Measurements from ENCODE around the gene CACNA1I.
"Not testable (repeated sequence)": the region's sequence is repeated elsewhere in the genome, so short reads cannot be mapped to it uniquely, and the experiment has no call there.

CACNA1I gene

GRCh38 chr22:39724390-39724789, 153.8 kb downstream of the CACNA1I start:
- DNase-seq: no peak

DNA sequence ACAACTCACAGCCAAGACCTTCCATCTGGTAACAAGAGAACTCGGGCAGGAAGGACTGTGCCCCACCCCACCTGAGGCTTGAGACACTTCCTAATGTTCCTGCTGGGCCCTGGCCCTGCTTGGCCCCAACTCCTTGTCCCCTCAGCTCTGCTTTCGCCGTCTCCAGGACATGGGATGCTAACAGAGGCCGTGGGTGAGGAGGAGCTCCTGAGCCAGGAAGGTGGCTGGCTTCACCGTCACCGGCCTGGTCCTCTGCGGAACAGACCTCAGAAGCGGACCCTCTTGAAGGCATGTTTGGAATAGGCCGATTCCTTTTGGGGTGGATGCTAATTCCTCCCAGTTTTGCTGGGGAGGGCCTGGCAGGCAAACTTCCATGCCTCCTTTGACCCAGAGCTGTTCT, 154.3 kb downstream of the CACNA1I start:
- DNase-seq: no peak

- DNase-seq: no peak
Measured at GRCh38 chr22:39725351-39726035, 154.9 kb downstream of the CACNA1I start.

- DNase-seq: no peak
Measured at GRCh38 chr22:39727541-39727940, 157.0 kb downstream of the CACNA1I start.

GRCh38 chr22:39728236-39728860, 157.8 kb downstream of the CACNA1I start:
- no peak for DNase-seq

- no peak for DNase-seq
Measured at GRCh38 chr22:39729141-39729934, 158.8 kb downstream of the CACNA1I start.

- no peak for DNase-seq
Measured at GRCh38 chr22:39731481-39731880, 160.9 kb downstream of the CACNA1I start.

DNA sequence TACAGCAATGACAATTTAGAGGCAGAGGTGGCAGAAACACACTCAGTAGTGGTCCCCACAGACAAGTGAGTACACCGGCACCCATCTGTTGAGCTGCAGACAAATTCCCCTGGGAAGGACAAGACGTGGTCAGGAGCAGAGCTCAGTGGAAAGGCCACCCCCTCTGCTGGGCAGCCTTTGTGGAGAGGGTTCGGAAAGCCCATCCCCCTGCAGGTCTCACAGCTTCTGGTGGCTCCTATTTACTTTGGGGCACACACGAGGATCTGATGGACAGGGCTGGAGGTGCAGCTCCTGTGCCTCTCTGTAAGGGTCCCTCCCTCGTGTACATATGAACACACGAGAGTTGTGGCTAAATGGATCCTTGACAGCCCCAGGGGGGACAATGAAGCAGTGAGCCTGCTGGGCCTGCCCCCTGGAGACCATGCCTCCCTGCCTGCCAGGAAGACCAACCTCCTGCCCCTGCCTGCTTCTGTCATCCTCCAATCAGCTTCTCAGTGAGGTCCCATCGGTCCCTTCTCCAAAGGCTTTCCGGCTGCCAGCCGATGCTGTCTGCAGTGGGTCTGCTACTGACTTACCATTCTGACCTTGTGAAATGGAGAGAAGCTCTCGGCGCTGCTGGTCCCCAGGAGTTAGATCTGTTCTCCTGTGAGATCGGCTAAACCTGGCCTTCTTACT, 161.5 kb downstream of the CACNA1I start:
- no peak for DNase-seq

DNA sequence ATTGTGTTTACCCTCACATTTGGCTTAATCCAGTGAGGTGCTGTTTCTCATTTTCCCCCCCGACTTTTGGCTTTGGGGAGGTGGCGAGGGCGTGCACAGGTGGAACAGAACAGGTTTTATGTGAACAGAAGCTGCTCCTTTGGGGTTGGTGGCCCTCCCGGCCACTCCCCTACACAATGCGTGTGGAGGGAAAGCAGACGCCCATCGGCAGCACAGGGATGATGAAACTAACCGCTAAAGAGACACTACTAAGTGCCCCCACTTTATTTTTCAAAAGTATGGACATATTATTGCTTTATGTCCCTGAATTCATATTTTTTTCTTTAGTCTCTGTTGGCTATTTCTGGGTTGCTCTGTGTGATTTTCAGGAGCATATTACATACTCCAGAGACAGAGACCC, 162.1 kb downstream of the CACNA1I start:
- DNase-seq: no peak

DNA sequence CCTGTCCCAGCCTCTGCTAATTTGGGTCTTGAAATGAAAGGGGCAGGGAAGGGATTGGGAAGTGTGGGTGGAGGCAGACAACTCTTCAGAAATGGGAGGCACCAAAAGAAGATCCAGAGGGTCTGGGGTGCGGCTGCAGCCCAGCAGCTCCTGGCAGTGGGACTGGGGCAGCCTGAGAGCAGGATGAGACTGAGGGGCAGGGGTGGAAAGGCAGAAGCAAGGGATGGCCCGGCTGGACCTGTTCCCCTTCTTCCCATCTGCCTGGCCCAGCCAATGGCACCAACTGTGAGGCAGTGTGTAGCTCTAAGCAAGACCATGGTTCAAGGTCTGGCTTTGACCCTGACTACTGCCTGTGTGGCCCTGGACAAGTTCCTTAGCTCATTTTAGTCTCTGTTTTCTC, 162.6 kb downstream of the CACNA1I start:
- DNase-seq: no peak

- DNase-seq: not testable (repeated sequence)
Measured at GRCh38 chr22:39734046-39734445, 163.5 kb downstream of the CACNA1I start.

DNA sequence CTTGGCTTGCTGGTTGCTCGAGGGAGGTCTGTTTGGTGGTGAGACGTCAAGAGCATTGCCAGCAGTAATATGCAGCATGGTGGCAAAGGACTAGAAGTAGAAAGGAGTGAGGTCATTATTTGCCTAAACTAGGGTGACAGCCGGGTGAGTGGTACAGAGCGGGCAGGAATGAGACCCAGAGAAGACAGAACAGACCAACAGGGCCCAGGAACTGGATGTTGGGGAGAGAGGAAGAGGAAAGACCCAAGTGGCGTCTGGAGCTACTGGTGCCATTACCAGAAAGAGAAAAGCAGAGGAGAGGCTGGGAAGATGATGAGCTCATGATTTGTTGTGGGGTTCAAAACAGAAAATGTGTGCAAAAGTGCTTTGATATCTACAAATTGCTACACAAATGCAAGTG, 164.3 kb downstream of the CACNA1I start:
- no peak for DNase-seq

- DNase-seq: no peak
Measured at GRCh38 chr22:39735776-39736175, 165.2 kb downstream of the CACNA1I start.

DNA sequence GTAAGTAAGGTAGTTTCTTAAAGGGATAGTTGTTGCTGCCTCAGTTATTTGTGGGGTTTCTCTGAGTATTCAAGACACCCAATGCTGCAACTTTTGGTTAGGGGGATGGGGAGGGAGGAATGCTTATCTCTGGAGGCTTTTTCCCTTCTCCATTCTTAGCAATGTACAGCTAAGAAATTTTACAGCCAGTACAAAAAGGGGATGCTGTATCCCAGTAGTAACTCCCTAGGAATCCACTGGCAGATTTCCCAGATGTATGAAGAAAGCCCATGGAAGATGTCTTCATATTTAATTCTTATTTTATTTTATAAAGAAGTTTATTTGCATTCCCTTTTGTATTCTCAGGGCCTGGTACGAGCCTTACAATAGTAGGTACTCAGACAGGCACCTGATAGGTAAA, 168.2 kb downstream of the CACNA1I start:
- no peak for DNase-seq
